Loucy (cell line): ENCODE data around the gene RTN3.

Experiments
- CTCF ChIP-seq: fragments of 200-600 bp; sonication (generic); conservative IDR thresholded peaks from 2 replicates; pipeline ENCODE4 v1.5.1; 2014; ENCODE audit warnings: mild to moderate bottlenecking, antibody characterized with exemption, low read length
- EZH2phosphoT487 ChIP-seq: fragments of 200-600 bp; IDR thresholded peaks from 2 replicates; pipeline ENCODE4 v1.6.1; 2018; ENCODE audit warnings: antibody characterized with exemption, mild to moderate bottlenecking, moderate library complexity, borderline replicate concordance

GRCh38 chr11:63800921-63801320, 119.6 kb downstream of the RTN3 start:
- TF ChIP-seq CTCF: no peak
- TF ChIP-seq EZH2phosphoT487: no peak
